ENCODE results near the gene ST7. TPM values are rescaled to one million over a fixed set of nuclear protein-coding genes. Genes with fewer than 3 reads are reported as not detected.

ST7 gene
- total and polyA plus RNA-seq, 2 donors (not counting 3 experiments of a cell fraction or from before 2014, with no cell fraction given): 18.6 to 24.9 TPM

DNA sequence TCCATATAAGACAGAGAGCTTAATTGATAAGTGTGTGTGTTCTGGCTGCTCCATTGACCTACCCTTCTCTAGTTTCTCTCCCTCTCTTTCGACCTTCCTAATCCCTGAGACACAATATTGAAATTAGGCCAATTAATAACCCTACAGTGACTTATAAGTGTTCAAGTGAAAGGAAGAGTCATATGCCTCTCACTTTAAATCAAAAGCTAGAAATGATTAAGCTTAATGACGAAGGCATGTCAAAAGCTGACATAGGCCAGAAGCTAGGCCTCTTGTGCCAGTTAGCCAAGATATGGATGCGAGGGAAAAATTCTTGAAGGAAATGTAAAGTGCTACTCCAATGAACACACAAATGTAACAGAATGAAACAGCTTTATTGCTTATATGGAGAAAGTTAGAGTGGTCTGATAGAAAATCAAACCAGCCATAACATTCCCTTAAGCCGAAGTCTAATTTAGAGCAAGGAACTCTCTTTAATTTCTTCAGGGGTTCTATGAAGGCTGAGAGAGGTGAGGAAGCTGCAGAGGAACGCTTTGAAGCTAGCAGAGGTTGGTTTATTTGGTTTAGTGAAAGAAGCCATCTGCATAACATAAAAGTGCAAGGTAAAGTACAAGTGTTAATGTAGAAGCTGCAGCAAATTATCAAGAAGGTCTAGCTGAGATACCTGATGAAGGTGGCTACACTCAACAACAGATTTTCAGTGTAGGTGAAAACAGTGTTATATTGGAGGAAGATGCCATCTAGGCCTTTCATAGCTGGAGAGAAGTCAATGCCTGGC, 53.8 kb downstream of the ST7 start:
- no peak overlapping the region for H3K9ac ChIP-seq (replicated peaks; ENCODE audit: extremely low read depth, insufficient read depth, low read length)
- H3K79me2 ChIP-seq (ENCODE audit: control insufficient read depth, insufficient read depth, low read length): peaks cover 3% of the 10 kb centered on the region
- no peak for TF ChIP-seq EZH2 (IDR thresholded peaks at IDR 0.05; ENCODE audit: borderline replicate concordance, low read depth, low read length, severe bottlenecking)
- no peak for TF ChIP-seq MYC (IDR thresholded peaks at IDR 0.05; ENCODE audit: low read depth, low read length)
- no peak for TF ChIP-seq JUN (IDR thresholded peaks at IDR 0.05; ENCODE audit: borderline replicate concordance, insufficient read depth, insufficient read length, low read depth)
- TF ChIP-seq GATA2 (IDR thresholded peaks at IDR 0.05; ENCODE audit: insufficient read depth, insufficient read length, low read depth, low read length): no peak
- no peak for TF ChIP-seq POLR2AphosphoS5 (IDR thresholded peaks at IDR 0.05; ENCODE audit: insufficient read depth, low read depth, low read length)
- H3K4me3 ChIP-seq (replicated peaks in 1 of 3; ENCODE audit: insufficient read depth in 1 of 3, low read depth in 1 of 3, low read length in 3 of 3): no peak overlapping the region
- H3K27ac ChIP-seq (ENCODE audit: insufficient read depth, low read depth, low read length): no peak overlapping the region
- intact Hi-C loops (cut with micrococcal nuclease) (no loop called here), dilution Hi-C loops (cut with MboI; ENCODE audit: extremely low pct_ligation_motif_present, low sequenced_read_pairs) (no loop called here)
- H3K27me3 ChIP-seq (ENCODE audit: control insufficient read depth in 2 of 2, insufficient read depth in 2 of 2, low read length in 2 of 2): no peaks in the 10 kb centered on the region
- no peaks in the 10 kb centered on the region for H3K9me1 ChIP-seq (replicated peaks; ENCODE audit: control insufficient read depth, extremely low read depth, insufficient read depth, low read length)
- BruUV-seq (replicated peaks): no TSS peak
- H3K36me3 ChIP-seq (ENCODE audit: control insufficient read depth in 2 of 2, extremely low read depth in 1 of 2, insufficient read depth in 2 of 2, low read length in 2 of 2): no peaks in the 10 kb centered on the region
- FAIRE-seq: no peak
- ChIA-PET CTCF (interaction anchor here (0.7 to 9.0 kb wide), 4 partner anchors 11 to 118 kb away, joined by 3 to 141 read pairs (median 5); no protein-coding TSS in a partner anchor), POLR2A (no interaction called here)
- no peak overlapping the region for H3K4me2 ChIP-seq (ENCODE audit: insufficient read depth, low read length)
- no peak overlapping the region for H2AFZ ChIP-seq (ENCODE audit: low read depth, low read length)
- no peaks in the 10 kb centered on the region for H4K20me1 ChIP-seq (replicated peaks; ENCODE audit: control insufficient read depth, extremely low read depth, insufficient read depth, low read length)
- H3K9me3 ChIP-seq (replicated peaks; ENCODE audit: control insufficient read depth, insufficient read depth, low read length): no peaks in the 10 kb centered on the region
- DNase-seq (ENCODE audit: low read depth, low spot score): no peak
- no peaks in the 10 kb centered on the region for H3K4me1 ChIP-seq (ENCODE audit: control insufficient read depth, extremely low read depth, insufficient read depth, low read length)

DNA sequence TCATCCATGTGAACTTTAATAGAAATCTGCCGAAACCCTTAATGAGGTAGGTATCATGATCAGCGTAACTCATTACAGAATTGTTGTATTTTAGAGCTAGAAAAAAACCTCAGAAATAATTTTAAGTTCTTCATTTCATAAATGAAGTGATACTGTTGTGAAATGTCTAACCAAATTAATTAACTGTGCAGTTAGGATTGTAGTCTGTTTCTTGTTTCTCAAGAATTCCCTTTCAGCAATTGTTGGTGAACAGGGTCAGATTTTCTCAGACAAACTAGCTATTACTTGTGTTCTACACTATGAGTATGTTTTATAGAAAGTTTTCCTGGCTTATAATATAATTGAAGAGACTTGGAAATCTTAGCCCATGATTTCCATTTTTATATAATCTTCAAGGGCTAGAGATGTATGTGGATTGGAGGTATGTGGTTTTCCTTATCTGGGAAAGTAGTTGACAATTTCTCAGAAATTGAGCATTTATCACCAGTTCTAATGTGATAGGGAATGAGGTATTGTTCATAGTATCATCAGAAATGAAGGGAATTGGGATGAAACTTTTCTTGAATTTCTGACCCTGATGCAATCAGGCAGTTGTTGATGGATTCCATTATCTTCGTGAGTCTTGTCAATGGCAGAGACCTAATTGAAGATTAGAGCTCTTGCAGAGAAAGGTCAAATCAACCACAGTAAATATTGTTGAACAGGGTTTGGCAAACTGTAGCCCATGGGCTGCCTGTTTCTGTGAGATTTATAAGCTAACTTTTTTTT, 55.0 kb downstream of the ST7 start:
- Histone ChIP-seq H3K9ac (replicated peaks; ENCODE audit: extremely low read depth, insufficient read depth, low read length) (no peak overlapping the region), H3K4me2 (ENCODE audit: insufficient read depth, low read length) (no peak overlapping the region), H3K4me3 (replicated peaks in 1 of 3; ENCODE audit: insufficient read depth in 1 of 3, low read depth in 1 of 3, low read length in 3 of 3) (no peak overlapping the region), H3K36me3 (ENCODE audit: control insufficient read depth in 2 of 2, extremely low read depth in 1 of 2, insufficient read depth in 2 of 2, low read length in 2 of 2) (no peaks in the 10 kb centered on the region), H3K79me2 (ENCODE audit: control insufficient read depth, insufficient read depth, low read length) (peaks cover 3% of the 10 kb centered on the region), H3K9me3 (replicated peaks; ENCODE audit: control insufficient read depth, insufficient read depth, low read length) (no peaks in the 10 kb centered on the region), H3K27me3 (ENCODE audit: control insufficient read depth in 2 of 2, insufficient read depth in 2 of 2, low read length in 2 of 2) (no peaks in the 10 kb centered on the region), H2AFZ (ENCODE audit: low read depth, low read length) (no peak overlapping the region), H3K27ac (ENCODE audit: insufficient read depth, low read depth, low read length) (no peak overlapping the region), H3K9me1 (replicated peaks; ENCODE audit: control insufficient read depth, extremely low read depth, insufficient read depth, low read length) (no peaks in the 10 kb centered on the region), H3K4me1 (ENCODE audit: control insufficient read depth, extremely low read depth, insufficient read depth, low read length) (no peaks in the 10 kb centered on the region), H4K20me1 (replicated peaks; ENCODE audit: control insufficient read depth, extremely low read depth, insufficient read depth, low read length) (no peaks in the 10 kb centered on the region)
- BruUV-seq (replicated peaks): no TSS peak
- no peak for FAIRE-seq
- dilution Hi-C loops (cut with MboI; ENCODE audit: extremely low pct_ligation_motif_present, low sequenced_read_pairs) (no loop called here), intact Hi-C loops (cut with micrococcal nuclease) (no loop called here)
- TF ChIP-seq POLR2AphosphoS5 (IDR thresholded peaks at IDR 0.05; ENCODE audit: insufficient read depth, low read depth, low read length) (no peak), POLR2A (IDR thresholded peaks at IDR 0.05; ENCODE audit: low read depth, low read length) (no peak)
- DNase-seq (ENCODE audit: low read depth, low spot score): no peak
- ChIA-PET POLR2A (no interaction called here), CTCF (interaction anchor here (0.6 to 9.0 kb wide), 11 partner anchors 9 to 367 kb away, joined by 3 to 141 read pairs (median 5); no protein-coding TSS in a partner anchor)

All from endothelial cell of umbilical vein (primary cell).